HG03565 (cell line): ENCODE results near the gene GCNT1.
"Not testable (repeated sequence)": the region's sequence is repeated elsewhere in the genome, so short reads cannot be mapped to it uniquely, and the experiment has no call there.

ENCODE experiments used
- ATAC-seq: cut with Tn5 transposase; IDR thresholded peaks from one replicate; pipeline ENCODE4 v1.9.1; 2021; ENCODE audit warnings: mild to moderate bottlenecking, moderate library complexity; ENCODE audit not compliant: unreplicated experiment

GCNT1 gene

DNA sequence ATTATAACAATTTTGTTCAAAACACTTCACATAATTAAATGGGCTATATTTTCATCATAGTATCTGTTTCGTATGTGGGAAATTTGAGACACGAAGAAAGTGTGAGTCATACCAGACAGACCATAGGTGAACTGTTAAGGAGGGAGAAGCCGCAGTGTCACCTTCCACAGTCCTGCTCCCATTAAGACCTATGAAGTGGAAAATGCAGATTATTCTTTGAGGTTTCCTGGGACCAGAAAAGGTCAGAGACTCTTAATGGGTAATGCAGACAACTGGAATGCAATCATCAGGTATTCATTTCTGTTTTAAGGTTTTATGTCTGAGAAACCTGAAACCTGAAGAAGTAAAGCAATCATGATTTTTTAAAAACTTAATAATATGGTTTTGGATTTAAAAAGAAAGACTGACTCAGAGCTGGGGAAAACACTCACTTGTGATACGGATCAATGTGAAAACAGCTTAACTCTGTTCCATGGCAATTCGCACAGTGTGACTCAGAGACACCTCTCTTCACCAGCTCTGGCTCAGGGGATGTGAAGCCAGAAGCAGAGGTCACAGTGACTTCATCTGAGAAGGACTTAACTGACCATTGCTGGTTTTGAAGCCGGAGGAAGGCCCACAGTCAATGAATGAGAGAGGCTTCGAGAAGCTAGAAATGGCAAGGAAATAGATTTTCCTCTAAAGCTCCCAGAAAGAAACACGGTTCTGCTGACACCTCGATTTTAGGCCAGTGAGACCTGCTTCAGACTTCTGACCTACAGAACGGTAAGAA lies 17.2 kb upstream of the GCNT1 start:
- ATAC-seq, result peak; percentile 50

DNA sequence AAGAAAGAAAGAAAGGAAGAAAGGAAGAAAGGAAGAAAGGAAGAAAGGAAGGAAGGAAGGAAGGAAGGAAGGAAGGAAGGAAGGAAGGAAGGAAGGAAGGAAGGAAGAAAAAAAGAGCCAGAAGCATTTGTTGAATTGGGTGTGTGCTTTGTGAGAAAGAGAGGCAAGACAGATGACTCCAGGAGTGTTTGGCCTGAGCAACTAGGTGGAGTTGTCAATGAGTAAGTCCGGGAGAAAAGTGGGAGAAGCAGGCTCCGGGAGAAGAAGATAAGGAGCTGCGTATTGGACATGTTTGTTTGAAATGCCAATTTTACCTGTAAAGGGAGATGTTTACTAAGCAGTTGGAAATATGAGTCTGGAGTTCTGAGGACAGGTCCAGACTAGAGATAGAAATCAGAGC lies 15.1 kb upstream of the GCNT1 start:
- no peak for ATAC-seq

DNA sequence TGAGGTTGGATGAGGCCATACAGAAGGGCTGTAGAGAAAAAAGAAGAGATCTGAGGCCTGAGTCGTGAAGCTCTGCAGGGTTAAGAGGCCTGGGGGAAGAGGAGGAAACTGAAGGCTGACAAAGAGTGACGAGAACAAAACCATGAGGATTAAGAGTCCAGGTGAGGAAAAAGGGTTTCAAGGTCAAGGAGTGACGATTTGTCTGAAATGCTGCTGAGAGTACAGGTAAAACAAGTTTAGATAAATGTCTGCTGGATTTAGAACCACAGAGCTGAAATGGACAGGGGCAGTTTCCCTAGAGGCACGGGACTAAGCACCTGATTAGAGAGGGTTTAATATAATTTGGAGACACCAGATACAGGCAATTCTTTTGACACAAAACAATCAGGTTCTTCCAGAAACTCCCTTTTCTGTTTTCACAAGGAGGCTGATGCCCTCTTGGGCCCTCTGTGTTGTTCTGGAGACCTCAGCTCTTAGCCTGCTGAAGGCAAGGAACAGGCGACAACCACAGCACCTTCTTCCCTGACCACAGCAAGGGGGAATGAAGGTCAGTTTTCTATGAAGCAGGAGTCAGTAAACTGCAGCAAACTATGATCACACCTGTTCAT lies 14.6 kb upstream of the GCNT1 start:
- ATAC-seq, result no peak

DNA sequence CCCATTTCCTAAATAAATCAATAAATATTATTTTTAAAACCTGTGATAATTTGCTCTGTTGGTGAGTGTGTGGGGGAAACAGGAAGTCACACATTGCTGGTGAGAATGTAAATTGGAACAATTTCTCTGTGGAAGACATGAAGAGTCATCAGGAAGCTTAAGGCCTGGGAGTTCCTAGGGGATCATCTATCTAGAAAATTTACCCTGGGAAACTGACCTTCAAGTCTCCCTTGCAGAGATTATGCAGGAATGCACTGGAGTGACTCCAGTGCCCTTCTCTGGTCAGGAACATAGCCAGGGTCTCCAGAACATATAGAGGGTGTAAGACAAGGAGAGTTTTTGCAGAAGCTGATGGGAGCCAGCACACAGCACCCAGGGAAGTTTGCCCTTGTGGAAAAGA lies 13.0 kb upstream of the GCNT1 start:
- ATAC-seq, result no peak

DNA sequence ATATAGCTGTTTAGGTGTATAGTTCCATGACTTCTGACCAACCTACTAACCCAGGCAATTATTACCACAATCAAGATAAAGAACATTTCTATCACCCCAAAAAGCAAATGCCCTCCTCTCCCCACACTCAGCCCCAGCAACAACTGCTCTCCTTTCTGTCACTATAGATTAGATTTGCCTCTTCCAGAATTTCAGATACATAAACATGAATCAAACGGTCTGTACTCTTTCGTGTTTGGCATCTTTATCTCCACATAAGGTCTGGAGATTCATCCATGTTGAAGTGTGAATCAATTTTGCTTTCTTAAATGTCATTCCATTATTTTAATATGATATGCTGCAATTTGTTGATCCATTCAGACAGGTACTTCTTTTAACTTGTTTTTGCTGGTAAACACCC lies 10.5 kb upstream of the GCNT1 start:
- no peak for ATAC-seq

DNA sequence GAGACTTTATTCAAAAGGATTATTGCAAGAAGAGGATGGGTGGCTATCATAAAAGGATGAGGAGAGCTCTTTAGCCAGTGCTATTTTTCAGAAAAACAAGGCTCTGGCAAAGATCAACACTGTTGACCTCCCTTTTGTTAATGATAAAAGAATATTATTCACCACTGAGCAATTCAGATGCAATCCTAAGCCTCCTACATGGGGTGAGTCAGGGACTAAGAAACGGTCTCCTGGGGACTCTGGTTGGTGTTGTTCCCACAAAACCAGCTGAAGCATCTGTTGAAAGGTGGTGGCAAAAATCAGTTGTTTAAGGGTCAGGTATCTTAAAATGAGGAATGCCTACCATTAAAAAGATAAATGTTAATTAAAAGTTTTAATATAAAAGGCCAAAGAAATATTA lies 7.7 kb upstream of the GCNT1 start:
- ATAC-seq, result no peak

DNA sequence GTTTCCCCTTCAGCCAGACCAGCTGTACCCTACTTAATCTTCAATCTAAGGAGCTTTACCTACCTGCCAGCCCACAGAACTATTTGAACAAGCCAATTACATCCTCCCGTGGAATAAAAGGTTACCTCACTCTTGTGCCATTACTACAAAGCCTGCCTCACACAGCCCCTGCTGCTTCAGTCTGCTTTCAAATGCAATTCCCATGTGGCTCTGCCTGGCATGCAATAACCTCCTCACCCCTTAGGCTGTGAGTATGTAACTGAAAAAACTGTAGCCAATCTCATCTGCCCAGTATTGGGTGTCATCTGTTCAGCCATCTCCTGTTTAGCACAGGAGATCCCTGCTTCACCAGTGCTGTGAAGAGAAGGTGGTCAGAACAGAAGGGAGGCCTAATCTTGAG lies 6.1 kb upstream of the GCNT1 start:
- no peak for ATAC-seq

DNA sequence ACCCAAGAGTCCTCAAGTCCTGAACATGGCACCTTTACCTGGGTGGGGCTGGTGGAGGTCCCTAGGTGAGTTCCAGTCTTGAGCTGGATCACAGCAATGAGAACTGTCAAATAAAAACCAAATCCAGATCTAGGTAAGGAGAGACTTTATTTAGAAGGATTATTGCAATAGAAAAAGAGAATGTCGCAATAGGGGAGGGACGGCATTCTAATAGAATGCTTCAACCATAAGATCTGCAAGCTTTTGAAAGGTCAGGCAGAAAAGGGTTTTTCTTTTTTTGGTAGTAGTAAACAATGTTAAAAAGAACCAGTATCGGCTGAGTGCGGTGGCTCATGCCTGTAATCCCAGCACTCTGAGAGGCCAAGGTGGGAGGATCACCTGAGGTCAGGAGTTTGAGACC lies 5.2 kb upstream of the GCNT1 start:
- no peak for ATAC-seq

DNA sequence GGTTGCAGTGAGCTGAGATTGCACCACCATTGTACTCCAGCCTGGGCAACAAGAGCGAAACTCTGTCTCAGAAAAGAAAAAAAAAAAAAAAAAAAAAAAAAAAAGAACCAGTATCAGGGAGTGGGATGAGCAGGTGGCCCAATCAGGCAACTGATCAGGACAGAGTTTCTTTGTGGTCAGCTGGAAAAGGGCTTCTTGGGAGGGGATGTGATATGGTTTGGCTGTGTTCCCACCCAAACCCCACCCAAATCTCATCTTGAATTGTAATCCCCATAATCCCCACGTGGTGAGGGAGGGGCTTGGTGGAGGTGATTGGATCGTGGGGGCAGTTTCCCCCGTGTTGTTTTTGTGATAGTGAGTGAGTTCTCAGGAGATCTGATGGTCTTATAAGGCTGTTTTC lies 4.7 kb upstream of the GCNT1 start:
- no peak for ATAC-seq

DNA sequence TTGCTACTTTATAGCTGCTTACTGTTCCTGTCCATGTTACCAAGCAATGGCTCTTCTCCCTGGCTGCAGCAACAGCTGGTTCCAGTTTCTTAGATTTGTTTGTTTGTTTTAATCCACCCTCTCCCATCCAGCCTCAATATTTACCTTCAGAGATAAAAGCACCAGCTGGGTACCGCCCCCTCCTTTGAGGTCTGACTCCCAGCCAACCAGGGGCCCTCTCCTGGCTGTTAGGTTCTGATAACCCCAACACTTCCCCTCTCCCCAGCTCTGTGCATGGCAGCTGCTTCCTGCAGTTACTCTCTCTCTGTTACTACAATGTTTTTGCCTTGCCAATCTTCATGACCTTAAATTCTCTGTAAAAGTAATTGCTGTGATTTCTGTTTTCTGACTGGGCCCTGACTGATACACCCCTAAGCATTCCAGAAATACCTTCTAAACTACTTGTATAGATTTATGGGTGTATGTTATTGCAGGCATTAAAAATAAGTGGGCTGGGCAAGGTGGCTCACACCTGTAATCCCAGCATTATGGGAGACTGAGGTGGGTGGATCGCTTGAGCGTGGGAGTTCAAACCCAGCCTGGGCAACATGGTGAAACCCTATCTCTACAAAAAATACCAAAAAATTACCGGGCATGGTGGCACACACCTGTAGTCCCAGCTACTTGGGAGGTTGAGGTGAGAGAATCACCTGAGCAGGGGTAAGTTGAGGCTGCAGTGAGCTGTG lies 2.6 kb upstream of the GCNT1 start:
- ATAC-seq, result no peak

DNA sequence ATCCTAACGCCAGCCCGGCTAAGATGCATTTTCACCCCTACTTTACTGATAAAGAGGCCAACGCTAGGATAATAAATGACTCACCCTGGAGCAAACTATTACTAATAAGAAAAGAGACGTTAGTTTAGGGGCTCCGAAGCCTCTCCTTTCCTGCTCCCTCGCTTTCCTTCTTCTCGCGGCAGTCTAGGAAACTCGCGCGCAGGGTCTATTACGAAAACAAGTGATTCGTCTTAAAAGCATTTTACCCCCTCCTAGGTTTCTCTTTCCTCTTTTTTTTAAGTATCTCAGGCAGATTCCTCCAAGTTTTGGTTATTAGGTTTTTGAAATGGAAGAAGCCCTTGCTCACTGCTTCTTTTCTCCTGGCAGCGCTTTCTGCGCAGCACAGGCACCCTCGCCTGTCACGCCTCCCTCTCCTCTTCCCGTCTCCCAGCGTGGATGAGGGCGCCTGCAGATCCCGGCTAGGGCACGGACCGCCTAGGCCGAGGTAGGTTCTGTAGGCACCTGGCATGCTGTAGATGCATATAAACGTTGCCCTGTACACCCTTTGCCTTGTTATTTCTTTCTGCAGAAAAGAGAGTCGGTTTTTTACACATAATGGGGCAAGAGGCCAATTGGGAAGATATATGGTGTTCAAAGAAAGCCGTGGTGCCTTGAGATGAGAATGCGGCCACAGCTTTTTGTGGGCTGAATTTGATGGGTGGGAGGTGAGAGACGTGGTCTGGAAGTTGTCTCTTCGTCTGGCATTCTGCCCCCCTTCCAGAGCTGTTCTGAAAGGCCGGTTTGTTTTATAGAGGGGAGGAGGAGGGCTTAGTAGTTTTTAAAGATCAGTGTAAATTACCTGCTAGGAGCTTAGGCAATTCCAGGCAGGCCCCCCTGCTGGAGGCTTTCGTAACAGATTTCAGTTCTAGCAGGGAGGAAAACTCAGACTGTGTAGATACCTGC lies 983 bp downstream of the GCNT1 start:
- ATAC-seq, result no peak

DNA sequence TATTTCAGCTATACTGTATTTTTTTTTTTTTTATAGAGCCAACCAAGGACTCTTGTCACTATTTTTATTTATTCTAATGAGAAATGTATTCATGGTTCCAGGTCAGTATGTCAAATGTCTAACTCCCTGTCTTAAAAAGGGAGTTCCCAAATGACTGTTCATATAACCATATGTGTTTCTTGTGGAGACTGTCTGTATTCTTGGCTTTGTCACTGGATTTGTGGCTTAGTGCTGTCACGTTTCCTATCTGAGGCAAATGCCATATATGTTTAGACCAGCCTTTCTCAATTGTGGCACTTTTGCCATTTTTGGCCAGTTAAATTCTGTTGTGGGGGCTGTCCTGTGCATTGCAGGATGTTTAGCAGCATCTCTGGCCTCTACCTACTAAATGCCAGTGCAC lies 3.1 kb downstream of the GCNT1 start:
- ATAC-seq, result no peak

DNA sequence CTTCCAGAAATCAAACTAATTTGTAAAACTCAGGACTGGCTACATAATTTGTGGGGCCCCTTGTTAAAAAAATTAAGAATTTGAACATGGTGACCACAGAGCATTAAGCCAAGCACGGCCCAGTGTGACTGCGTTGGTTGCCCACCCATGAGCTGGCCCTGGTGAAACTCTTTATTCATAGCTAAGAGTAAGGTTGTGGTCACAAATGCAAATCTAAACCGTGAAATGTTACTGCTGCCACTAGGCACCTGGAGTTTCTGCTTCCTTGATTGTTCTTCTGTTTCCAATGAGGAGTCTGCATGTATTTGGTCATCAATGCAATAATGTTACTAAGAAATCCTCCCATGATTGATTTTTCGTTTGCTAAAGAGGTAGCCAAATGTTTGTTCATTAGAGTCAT lies 4.2 kb downstream of the GCNT1 start:
- ATAC-seq, result peak; percentile 39

DNA sequence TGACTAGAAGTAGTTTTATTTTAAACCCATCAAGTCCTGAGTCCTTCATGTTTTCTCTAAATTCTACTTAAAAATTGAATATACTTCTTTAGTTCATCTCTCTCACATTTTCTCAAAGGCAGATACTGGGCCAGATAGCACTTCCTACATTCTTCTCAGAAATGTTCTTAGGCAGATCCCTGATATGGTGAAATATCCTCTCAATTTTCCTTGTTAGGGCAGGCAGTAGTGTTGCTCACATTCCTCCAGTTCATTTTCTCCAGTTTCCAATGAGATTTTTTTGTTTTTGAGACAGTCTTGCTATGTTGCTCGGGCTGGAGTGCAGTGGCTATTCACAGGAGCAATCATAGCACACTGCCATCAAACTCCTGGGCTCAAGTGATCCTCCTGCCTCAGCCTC lies 5.7 kb downstream of the GCNT1 start:
- ATAC-seq, result no peak

DNA sequence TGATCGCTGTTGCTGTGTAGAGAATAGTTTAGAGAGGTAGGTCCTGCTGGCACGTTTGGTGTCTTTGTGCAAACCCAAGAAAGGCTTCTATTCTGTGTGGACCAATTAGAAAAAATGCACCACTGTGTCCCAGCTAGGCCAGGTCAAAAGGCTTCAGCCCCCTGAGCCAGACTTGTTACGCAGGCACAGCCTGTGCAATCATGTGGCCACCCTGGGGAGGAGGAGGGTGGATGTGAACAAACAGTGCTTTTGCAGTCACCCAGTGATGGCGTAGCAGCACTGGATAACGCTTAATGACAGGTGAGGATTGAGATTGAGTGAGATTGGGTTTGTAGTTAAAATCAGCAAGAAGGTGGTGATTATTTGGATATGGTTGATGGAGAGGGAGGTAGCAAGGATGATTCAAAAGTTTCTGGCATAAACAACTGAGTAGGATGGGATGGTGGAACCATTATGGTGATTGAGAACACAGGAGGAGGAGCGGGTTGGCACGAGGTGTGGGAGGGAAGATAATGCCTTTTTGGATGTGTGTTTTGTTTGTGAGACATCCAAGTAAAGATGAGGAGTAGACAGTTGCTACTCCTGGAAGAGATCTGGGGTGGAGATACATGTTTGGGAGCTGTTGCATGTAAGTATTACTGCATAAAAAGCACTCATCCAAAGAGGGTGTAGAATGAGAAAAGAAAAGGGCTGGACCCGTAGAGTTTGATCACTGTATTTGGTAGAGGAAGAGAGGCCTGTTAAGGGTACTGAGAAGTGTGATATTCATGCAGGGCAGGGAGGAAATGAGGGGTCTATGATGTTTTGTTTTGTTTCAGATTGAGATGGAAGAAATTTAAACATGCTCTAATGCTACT lies 6.7 kb downstream of the GCNT1 start:
- no peak for ATAC-seq

DNA sequence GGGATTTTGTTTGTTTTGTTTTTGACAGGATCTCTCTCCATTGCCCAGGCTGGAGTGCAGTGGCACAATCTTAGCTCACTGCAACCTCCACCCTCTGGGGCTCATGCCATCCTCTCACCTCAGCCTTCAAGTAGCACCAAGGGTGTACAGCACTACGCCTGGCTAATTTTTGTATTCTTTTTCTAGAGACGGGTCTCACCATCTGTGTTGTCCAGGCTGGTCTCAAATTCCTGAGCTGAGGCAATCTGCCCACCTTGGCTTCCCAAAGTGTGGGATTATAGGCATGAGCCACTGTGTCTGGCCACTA lies 7.3 kb downstream of the GCNT1 start:
- ATAC-seq, result no peak

DNA sequence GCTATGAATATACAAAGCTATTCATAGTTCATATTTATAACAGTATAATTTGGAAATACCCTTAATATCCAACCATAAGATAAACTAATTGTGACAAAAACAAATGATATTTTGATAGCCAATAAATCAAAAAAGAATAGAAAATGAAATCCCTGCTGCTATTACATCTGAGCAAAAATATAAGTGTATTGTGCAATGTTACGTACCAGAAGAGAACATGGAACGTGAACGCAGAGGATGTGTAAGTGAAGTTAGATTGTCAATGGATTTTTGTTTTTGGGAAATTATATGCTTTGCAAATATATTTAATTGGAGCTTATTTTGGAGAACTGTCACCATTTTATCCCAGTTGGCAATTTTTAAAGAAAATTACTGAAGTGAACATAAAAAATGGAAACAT lies 15.4 kb downstream of the GCNT1 start:
- ATAC-seq, result no peak

DNA sequence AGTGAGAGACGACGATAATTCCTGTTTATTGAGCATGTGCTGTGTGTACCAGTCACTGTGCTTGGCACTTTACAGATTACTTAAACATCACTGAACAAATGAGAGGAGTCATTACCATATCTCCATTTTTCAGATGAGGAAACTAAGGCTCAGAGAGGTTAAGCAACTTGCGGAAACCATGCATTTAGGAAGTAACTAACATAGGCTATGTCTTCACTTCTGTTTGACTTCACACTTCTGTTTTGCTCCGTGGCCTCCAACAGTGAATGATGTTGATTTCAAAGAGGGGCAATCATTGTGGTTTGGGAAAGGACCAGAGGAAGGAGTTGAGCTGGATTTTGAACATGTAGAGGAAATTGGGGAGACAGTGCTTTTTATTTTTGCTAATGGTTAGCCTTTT lies 16.7 kb downstream of the GCNT1 start:
- ATAC-seq, result no peak

DNA sequence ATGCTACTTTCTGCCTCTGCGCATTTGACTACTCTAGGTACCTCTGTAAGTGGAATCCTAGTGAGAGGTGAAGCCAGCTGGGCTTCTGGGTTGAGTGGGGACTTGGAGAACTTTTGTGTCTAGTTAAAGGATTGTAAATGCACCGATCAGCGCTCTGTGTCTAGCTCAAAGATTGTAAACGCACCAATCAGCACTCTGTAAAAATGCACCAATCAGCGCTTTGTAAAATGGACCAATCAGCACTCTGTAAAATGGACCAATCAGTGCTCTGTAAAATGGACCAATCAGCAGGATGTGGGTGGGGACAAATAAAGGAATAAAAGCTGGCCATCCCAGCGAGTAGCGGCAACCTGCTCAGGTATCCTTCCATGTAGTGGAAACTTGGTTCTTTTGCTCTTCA lies 18.8 kb downstream of the GCNT1 start:
- not testable (repeated sequence) for ATAC-seq

DNA sequence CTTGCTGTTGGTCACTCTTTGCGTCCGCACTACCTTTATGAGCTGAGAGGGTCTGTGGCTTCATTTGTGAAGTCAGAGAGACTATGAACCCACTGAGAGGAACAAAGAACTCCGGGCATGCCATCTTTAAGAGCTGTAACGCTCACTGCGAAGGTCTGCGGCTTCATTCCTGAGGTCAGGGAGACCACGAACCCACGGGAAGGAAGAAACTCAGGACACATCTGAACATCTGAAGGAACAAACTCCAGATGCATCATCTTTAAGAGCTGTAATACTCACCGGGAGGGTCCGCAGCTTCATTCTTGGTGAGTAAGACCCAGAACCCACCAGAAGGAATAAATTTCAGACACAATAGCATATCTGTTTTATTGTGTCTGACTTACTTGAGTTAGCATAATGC lies 19.2 kb downstream of the GCNT1 start:
- ATAC-seq, result no peak
